ENCODE measurements around the gene SNRPD2.
"Not testable (repeated sequence)": the region's sequence is repeated elsewhere in the genome, so short reads cannot be mapped to it uniquely, and the experiment has no call there.

SNRPD2 gene

GRCh38 chr19:45701676-45702075, 9.9 kb upstream of the SNRPD2 start:
- no peak for DNase-seq

GRCh38 chr19:45693106-45693788, 1.5 kb upstream of the SNRPD2 start:
- DNase-seq: peak; percentile 67

GRCh38 chr19:45692187-45693105, 693 bp upstream of the SNRPD2 start, which contains the start of gene QPCTL:
TSS of gene QPCTL (plus strand) at chr19:45692666. CDS start at chr19:45692704, 38 bp downstream.
- peak; percentile 100 for DNase-seq

GRCh38 chr19:45687599-45687998, 4.2 kb downstream of the SNRPD2 start:
- DNase-seq: no peak

- not testable (repeated sequence) for DNase-seq
Measured at GRCh38 chr19:45685045-45685444, 6.7 kb downstream of the SNRPD2 start.

- no peak for DNase-seq
Measured at GRCh38 chr19:45682908-45683307, 8.8 kb downstream of the SNRPD2 start.

GRCh38 chr19:45682117-45682516, 9.6 kb downstream of the SNRPD2 start:
- DNase-seq: no peak

GRCh38 chr19:45681391-45682015, 10.2 kb downstream of the SNRPD2 start:
- peak; percentile 80 for DNase-seq

GRCh38 chr19:45677351-45678230, 14.2 kb downstream of the SNRPD2 start:
- DNase-seq: peak; percentile 56

- no peak for DNase-seq
Measured at GRCh38 chr19:45676851-45677263, 14.9 kb downstream of the SNRPD2 start.

- DNase-seq: no peak
Measured at GRCh38 chr19:45674946-45675345, 16.8 kb downstream of the SNRPD2 start.

GRCh38 chr19:45670670-45671453, 20.9 kb downstream of the SNRPD2 start:
- peak; percentile 91 for DNase-seq

- DNase-seq: no peak
Measured at GRCh38 chr19:45668342-45668871, 23.3 kb downstream of the SNRPD2 start.

- DNase-seq: peak; percentile 74
Measured at GRCh38 chr19:45667620-45668341, 24.0 kb downstream of the SNRPD2 start, which contains the start of gene GIPR. TSS of gene GIPR (plus strand) at chr19:45668221. CDS start at chr19:45669521, 1,300 bp downstream.

- DNase-seq: no peak
Measured at GRCh38 chr19:45664575-45664974, 27.2 kb downstream of the SNRPD2 start.

- DNase-seq: no peak
Measured at GRCh38 chr19:45663800-45664199, 28.0 kb downstream of the SNRPD2 start.

- DNase-seq: no peak
Measured at GRCh38 chr19:45660636-45661035, 31.1 kb downstream of the SNRPD2 start.

- no peak for DNase-seq
Measured at GRCh38 chr19:45659096-45659729, 32.5 kb downstream of the SNRPD2 start.

- no peak for DNase-seq
Measured at GRCh38 chr19:45657520-45658167, 34.1 kb downstream of the SNRPD2 start.
